HepG2 (cell line): ENCODE results near the gene CTSA. TPM values are rescaled to one million over a fixed set of nuclear protein-coding genes. Genes with fewer than 3 reads are reported as not detected.

Experiments
- AGO2 ChIP-seq: fragments of 200-400 bp; formaldehyde crosslinking; optimal IDR thresholded peaks from 2 replicates; pipeline ENCODE3; 2017; ENCODE audit warnings: mild to moderate bottlenecking, low read depth, low read length, moderate library complexity
- BORCS8-MEF2B ChIP-seq: sonication (generic); formaldehyde crosslinking; IDR thresholded peaks from 2 replicates; pipeline ENCODE4 v1.8.0; 2022; ENCODE audit warnings: mild to moderate bottlenecking, missing genetic modification reagents
- DMAP1 ChIP-seq: IDR thresholded peaks from 2 replicates; pipeline ENCODE4 v1.6.1; 2016
- DR1 ChIP-seq: sonication (generic); formaldehyde crosslinking; IDR thresholded peaks from 2 replicates; pipeline ENCODE4 v1.8.0; 2021; ENCODE audit warnings: mild to moderate bottlenecking, missing genetic modification reagents, inconsistent platforms
- ELF1 ChIP-seq: sonication (generic); formaldehyde crosslinking; IDR thresholded peaks from 2 replicates; pipeline ENCODE4 v1.4.0; 2020; ENCODE audit warnings: missing genetic modification reagents
- HDAC1 ChIP-seq: sonication (generic); formaldehyde crosslinking; IDR thresholded peaks from 2 replicates; pipeline ENCODE4 v1.5.1; 2020; ENCODE audit warnings: mild to moderate bottlenecking, missing genetic modification reagents
- KDM5A ChIP-seq: fragments of 200-600 bp; sonication (generic); IDR thresholded peaks from 2 replicates; pipeline ENCODE4 v1.7.0; 2018; ENCODE audit warnings: antibody characterized with exemption, mild to moderate bottlenecking, low read length, borderline replicate concordance
- MBD4 ChIP-seq: IDR thresholded peaks from 2 replicates; pipeline ENCODE4 v1.6.1; 2012; ENCODE audit warnings: low read length, inconsistent platforms, borderline replicate concordance
- NCOA1 ChIP-seq: sonication (generic); formaldehyde crosslinking; IDR thresholded peaks from 2 replicates; pipeline ENCODE4 v1.9.0; 2021; ENCODE audit warnings: missing genetic modification reagents
- NFE2 ChIP-seq: sonication (generic); formaldehyde crosslinking; IDR thresholded peaks from 2 replicates; pipeline ENCODE4 v1.4.0; 2020; ENCODE audit warnings: missing genetic modification reagents
- RFX3 ChIP-seq: IDR thresholded peaks from 2 replicates; pipeline ENCODE4 v1.6.1; 2016; ENCODE audit warnings: missing biosample characterization, missing genetic modification reagents
- SYNCRIP ChIP-seq: fragments of 200-400 bp; formaldehyde crosslinking; IDR thresholded peaks from 2 replicates; pipeline ENCODE4 v1.6.1; 2018; ENCODE audit warnings: mild to moderate bottlenecking, low read depth, low read length; ENCODE audit not compliant: insufficient read depth
- THAP11 ChIP-seq: IDR thresholded peaks from 2 replicates; pipeline ENCODE4 v1.6.1; 2016; ENCODE audit warnings: missing biosample characterization, missing genetic modification reagents
- ZNF235 ChIP-seq: sonication (generic); formaldehyde crosslinking; IDR thresholded peaks from 2 replicates; pipeline ENCODE4 v1.8.1; 2023; ENCODE audit warnings: mild to moderate bottlenecking, missing genetic modification reagents, borderline replicate concordance
- ZNF431 ChIP-seq: sonication (generic); formaldehyde crosslinking; IDR thresholded peaks from 2 replicates; pipeline ENCODE4 v1.9.0; 2022; ENCODE audit warnings: missing genetic modification reagents, low read depth, mild to moderate bottlenecking, borderline replicate concordance
- ZNF75D ChIP-seq: sonication (generic); formaldehyde crosslinking; IDR thresholded peaks from 2 replicates; pipeline ENCODE4 v1.8.1; 2023; ENCODE audit warnings: missing genetic modification reagents, mild to moderate bottlenecking, borderline replicate concordance
- polyA plus RNA-seq, 8 experiments: library from polyadenylated mRNA; depleted of rRNA in 3 of 8; stranded (reverse) in 7 of 8; unstranded in 1 of 8; fragments of >200 nt; fragmentation: Illumina TruSeq in 4 of 8; extraction: Trizol in 4 of 8; gene quantifications; 2 replicates each; pipeline versions ENCODE4 v1.2.1 to v1.2.3, GENCODE V29; 2011 to 2016; ENCODE audit warnings: low read depth in 4 of 8, missing spikeins in 1 of 8, mixed read lengths in 1 of 8; ENCODE audit not compliant: insufficient read depth in 1 of 8
- total RNA-seq, 5 experiments: library from RNA; depleted of rRNA; stranded (reverse); fragments of >200 nt; fragmentation: Illumina TruSeq; extraction: Trizol; gene quantifications; 2 replicates each; pipeline ENCODE4 v1.2.3, GENCODE V29; 2016; ENCODE audit warnings: low read depth in 1 of 5
- TF ChIP-seq, protein P1 (sequence below): sonication (generic); formaldehyde crosslinking; IDR thresholded peaks from 2 replicates; pipeline ENCODE4 v1.8.0; 2022; ENCODE audit warnings: mild to moderate bottlenecking, missing genetic modification reagents; ENCODE audit not compliant: insufficient replicate concordance
- TF ChIP-seq, protein P2 (sequence below): sonication (generic); formaldehyde crosslinking; IDR thresholded peaks from 2 replicates; pipeline ENCODE4 v1.4.0; 2020; ENCODE audit warnings: missing genetic modification reagents
- TF ChIP-seq, protein P3 (sequence below): IDR thresholded peaks from 2 replicates; pipeline ENCODE4 v1.6.1; 2016; ENCODE audit warnings: missing genetic modification reagents, missing compliant biosample characterization
- TF ChIP-seq, protein P4 (sequence below): sonication (generic); formaldehyde crosslinking; IDR thresholded peaks from 2 replicates; pipeline ENCODE4 v1.5.0; 2020; ENCODE audit warnings: missing genetic modification reagents, mild to moderate bottlenecking, borderline replicate concordance
- TF ChIP-seq, protein P5 (sequence below): sonication (generic); formaldehyde crosslinking; IDR thresholded peaks from 2 replicates; pipeline ENCODE4 v1.4.0; 2020; ENCODE audit warnings: missing genetic modification reagents, mild to moderate bottlenecking, borderline replicate concordance
- TF ChIP-seq, protein P6 (sequence below): sonication (generic); formaldehyde crosslinking; IDR thresholded peaks from 2 replicates; pipeline ENCODE4 v1.9.0; 2021; ENCODE audit warnings: missing genetic modification reagents, mild to moderate bottlenecking, borderline replicate concordance

CTSA gene
- total and polyA plus RNA-seq, 2 of the 13 experiments (the other 11 are each of a cell fraction or from before 2014, with no cell fraction given), result 202 to 231 TPM

DNA sequence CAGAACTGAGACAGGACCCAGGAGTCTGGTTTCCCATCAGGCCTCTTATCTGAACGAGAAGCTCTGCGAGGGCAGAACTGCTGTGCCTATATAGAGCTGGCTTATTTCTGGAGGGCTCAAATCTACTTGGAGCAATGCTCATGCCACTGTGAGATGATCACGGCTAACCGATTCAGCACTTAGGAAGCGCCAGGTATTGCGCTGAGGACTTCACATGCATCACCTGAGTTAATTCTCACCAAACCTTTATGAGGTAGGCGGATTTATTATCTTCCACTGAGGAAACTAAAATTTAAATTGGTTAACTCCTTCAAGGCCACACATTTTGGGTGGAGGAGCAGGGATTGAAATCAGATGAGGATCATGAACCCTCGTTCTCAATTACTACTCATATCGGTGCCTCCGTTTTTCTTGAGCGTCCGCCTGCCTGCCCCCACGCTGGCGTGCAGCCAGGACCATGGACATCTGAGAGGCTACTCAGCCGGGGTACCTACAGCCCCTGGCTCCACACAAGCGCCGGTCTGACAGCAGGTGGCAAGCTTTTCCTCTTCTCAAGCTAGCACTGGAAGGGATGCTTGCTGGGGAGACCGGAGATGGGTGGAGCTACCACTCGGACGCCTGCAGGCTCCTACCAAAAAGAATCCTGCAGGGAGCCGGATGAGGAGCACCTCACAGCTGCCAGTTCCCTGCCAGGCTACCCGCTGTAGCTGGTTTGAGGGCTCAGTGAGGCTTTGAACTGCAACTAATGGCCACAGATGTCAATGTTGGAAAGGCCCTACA, 42.3 kb downstream of the CTSA start (continued):
- TF ChIP-seq DR1 (CRISPR knock-in tag) (peak; percentile 37; the same call in 1 of the 2 replicates), KDM5A (0 out of 2 replicates have a peak, but pooled peaks have one; percentile 45), BORCS8-MEF2B (peak; percentile 71), MBD4 (no peak), THAP11 (CRISPR knock-in tag) (0 out of 2 replicates have a peak, but pooled peaks have one; percentile 38), AGO2 (no peak), NCOA1 (CRISPR knock-in tag) (peak; percentile 41; the same call in 1 of the 2 replicates), HDAC1 (peak; percentile 59; the same call in 1 of the 2 replicates), RFX3 (CRISPR knock-in tag) (no peak), SYNCRIP (no peak), DMAP1 (CRISPR knock-in tag) (no peak), ZNF235 (CRISPR knock-in tag) (no peak; the same call in 1 of the 2 replicates), NFE2 (CRISPR knock-in tag) (0 out of 2 replicates have a peak, but pooled peaks have one; percentile 1), ELF1 (CRISPR knock-in tag) (no peak), ZNF75D (CRISPR knock-in tag) (no peak), ZNF431 (CRISPR knock-in tag) (peak; percentile 91; the same call in 1 of the 2 replicates)
- TF ChIP-seq, protein P1, sequence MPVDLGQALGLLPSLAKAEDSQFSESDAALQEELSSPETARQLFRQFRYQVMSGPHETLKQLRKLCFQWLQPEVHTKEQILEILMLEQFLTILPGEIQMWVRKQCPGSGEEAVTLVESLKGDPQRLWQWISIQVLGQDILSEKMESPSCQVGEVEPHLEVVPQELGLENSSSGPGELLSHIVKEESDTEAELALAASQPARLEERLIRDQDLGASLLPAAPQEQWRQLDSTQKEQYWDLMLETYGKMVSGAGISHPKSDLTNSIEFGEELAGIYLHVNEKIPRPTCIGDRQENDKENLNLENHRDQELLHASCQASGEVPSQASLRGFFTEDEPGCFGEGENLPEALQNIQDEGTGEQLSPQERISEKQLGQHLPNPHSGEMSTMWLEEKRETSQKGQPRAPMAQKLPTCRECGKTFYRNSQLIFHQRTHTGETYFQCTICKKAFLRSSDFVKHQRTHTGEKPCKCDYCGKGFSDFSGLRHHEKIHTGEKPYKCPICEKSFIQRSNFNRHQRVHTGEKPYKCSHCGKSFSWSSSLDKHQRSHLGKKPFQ (CRISPR knock-in tag), result peak; percentile 54
- TF ChIP-seq, protein P2, sequence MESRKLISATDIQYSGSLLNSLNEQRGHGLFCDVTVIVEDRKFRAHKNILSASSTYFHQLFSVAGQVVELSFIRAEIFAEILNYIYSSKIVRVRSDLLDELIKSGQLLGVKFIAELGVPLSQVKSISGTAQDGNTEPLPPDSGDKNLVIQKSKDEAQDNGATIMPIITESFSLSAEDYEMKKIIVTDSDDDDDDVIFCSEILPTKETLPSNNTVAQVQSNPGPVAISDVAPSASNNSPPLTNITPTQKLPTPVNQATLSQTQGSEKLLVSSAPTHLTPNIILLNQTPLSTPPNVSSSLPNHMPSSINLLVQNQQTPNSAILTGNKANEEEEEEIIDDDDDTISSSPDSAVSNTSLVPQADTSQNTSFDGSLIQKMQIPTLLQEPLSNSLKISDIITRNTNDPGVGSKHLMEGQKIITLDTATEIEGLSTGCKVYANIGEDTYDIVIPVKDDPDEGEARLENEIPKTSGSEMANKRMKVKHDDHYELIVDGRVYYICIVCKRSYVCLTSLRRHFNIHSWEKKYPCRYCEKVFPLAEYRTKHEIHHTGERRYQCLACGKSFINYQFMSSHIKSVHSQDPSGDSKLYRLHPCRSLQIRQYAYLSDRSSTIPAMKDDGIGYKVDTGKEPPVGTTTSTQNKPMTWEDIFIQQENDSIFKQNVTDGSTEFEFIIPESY, result no peak; the same call in 1 of the 2 replicates
- TF ChIP-seq, protein P3, sequence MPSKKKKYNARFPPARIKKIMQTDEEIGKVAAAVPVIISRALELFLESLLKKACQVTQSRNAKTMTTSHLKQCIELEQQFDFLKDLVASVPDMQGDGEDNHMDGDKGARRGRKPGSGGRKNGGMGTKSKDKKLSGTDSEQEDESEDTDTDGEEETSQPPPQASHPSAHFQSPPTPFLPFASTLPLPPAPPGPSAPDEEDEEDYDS (CRISPR knock-in tag), result peak; percentile 69
- TF ChIP-seq, protein P4, sequence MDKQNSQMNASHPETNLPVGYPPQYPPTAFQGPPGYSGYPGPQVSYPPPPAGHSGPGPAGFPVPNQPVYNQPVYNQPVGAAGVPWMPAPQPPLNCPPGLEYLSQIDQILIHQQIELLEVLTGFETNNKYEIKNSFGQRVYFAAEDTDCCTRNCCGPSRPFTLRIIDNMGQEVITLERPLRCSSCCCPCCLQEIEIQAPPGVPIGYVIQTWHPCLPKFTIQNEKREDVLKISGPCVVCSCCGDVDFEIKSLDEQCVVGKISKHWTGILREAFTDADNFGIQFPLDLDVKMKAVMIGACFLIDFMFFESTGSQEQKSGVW, result 0 out of 2 replicates have a peak, but pooled peaks have one; percentile 40
- TF ChIP-seq, protein P5, sequence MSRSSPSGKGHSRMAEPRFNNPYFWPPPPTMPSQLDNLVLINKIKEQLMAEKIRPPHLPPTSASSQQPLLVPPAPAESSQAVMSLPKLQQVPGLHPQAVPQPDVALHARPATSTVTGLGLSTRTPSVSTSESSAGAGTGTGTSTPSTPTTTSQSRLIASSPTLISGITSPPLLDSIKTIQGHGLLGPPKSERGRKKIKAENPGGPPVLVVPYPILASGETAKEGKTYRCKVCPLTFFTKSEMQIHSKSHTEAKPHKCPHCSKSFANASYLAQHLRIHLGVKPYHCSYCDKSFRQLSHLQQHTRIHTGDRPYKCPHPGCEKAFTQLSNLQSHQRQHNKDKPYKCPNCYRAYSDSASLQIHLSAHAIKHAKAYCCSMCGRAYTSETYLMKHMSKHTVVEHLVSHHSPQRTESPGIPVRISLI (CRISPR knock-in tag), result peak; percentile 39; the same call in 1 of the 2 replicates
- TF ChIP-seq, protein P6, sequence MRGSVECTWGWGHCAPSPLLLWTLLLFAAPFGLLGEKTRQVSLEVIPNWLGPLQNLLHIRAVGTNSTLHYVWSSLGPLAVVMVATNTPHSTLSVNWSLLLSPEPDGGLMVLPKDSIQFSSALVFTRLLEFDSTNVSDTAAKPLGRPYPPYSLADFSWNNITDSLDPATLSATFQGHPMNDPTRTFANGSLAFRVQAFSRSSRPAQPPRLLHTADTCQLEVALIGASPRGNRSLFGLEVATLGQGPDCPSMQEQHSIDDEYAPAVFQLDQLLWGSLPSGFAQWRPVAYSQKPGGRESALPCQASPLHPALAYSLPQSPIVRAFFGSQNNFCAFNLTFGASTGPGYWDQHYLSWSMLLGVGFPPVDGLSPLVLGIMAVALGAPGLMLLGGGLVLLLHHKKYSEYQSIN (CRISPR knock-in tag), result no peak
